ENCODE measurements around the gene KIF2A.
A peak's percentile ranks its signal among the peaks of the same experiment; 100 is the strongest.

Gene KIF2A

GRCh38 chr5:62327138-62328053 is 21.4 kb downstream of the KIF2A start:
- DNase-seq: no peak

DNA sequence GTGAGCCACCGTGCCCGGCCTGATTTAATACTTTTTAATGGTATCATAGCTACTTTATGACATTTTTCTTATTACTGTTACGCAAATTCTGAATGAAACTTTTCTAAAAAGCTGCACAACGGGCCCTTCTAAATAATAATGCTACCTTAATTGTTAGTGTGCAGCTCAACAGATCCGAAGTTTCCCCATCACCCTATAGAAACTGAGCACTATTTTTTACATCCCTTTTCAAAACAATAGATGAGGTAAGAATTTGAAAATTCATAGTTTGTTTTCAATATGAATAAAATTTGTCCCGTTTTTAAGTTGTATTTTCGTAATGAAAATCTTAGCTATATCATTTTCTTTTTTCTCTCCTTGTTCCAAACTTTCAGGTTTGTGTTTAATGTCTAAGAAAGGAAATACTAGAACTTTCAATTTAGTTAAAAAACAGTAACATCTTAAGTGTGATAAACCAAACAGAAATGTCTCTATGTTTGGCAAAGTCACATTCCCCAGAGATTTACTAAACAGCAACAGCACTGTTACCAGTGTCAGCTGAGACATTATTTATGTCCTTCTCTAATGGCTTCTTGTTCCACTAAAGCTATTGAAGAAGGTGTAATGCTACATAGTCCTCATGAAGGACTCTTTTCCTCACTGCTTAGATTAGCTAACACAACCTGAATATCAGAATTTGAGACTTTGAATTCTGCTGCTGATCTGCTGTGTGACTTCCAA is 22.9 kb downstream of the KIF2A start:
- no peak for DNase-seq

GRCh38 chr5:62330302-62330701 is 24.3 kb downstream of the KIF2A start:
- no peak for DNase-seq

DNA sequence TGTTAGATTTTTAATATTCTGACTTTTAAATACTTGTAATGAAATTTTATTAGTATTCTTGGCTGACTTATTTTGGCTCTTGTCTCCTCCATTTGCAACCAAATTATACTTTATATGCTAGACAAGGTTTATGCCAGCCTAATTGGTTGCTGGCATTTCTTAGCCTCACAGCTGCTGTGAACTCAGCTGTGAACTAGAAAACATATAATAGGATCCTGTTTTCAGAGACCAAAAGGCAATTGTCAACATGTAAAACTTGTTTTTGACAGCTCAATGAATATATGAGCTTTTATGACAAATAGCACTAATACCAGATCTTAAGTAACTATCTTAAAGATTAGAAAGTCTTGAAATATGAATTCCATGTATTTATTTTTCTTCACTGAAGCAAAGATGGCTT is 25.9 kb downstream of the KIF2A start:
- peak in 9 of 56 donors; percentile 11 to 38 (median 22) for DNase-seq

DNA sequence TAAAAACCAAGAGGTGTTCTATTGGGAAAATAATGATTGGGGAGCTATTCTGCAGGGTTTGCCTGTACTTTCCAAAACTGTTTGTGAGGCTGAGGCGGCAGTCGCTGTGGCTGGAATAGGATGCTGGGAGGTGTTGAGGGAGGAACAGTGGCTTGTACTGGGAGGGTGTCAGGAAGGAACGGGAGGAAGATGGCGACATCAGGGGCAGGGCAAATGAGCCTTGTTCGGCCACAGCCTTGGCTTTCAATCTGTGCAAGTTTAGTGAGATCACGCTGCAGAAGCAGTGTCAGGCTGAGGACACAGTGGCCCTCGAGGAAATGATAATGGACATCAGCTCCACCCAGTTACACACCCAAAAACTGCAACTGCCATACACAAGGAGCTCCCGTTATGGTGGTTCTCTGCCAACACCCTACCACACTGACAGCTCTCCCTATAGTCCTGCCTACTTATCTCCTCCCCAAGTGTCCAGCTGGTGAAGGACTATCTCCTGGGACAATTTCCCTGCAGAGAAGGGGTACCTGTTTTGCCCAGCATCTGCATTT is 27.3 kb downstream of the KIF2A start:
- DNase-seq: peak in 9 of 56 donors; percentile 7 to 37 (median 23)

DNA sequence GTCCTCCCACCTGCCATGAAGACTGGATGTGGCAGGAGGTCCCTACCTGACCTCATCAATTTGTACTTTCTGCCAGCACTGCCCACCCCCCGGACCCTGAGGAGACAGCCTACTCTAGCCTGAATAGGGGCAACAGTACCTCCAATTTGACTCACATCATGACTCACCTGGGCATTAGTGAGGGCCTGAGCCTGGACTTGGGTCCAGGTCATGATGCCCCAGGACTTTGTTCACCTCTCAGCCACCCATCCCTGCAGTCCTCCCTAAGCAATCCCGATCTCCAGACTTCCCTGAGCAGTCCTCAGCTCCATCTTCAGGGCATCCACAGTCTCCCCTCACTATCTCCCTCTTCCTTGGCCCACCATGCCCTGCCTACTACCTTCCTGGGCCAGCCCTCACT is 28.1 kb downstream of the KIF2A start:
- no peak for DNase-seq

DNA sequence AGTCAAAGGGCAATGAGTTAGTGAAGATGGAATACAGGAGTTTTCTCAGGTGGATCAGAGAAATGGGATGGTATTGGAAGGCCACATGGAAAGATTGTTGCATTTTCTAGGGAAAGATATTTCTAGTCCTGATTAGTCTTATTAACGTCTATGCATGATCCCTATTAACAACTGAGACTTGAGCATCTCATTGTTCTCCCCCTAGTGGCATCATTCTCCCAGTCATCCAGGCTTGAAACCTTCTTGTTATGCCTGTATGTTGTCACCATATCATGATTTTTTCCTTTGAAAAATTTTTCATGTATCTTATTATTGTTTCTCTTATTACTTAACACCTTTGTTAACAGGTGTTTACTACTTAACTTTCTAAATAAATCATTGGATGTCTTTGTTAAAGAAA is 34.4 kb downstream of the KIF2A start:
- no peak for DNase-seq

DNA sequence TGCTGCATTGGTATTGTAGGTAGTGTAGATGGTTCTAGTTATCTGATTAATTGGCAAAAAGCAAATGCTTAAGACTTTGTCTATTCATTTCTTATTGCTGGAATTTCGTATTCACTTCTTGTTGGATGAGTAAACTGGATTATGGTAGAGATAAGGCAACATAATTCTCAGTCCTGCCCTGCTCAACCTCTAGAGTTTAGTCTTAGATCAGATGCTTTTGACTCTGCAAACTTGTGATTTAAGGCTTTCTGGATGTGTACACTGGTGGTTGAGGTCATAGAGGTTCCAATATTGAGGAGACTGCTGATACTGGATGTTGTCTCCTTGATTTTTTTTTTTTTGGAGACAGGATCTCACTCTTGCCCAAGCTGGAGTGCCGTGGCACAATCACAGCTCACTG is 35.0 kb downstream of the KIF2A start:
- no peak for DNase-seq

- DNase-seq: no peak
Measured at GRCh38 chr5:62341783-62342475, 35.9 kb downstream of the KIF2A start.

DNA sequence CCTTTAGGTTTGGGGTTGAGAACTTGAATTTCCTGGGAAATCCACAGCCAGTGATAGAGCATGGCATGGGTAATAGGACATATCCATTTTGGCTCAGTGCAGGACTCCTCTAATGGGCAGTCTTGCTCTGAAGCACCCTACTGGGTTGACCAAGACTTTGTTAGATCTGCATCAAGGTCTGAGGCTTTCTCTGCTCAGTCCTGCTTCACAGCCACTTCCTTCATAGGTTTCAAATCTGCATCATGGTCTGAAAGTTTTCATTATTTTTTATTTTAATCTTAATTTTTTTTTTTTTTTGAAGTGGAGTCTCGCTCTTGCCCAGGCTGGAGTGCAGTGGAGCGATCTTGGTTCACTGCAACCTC is 36.5 kb downstream of the KIF2A start:
- DNase-seq: no peak

GRCh38 chr5:62343428-62343827 is 37.4 kb downstream of the KIF2A start:
- DNase-seq: no peak

DNA sequence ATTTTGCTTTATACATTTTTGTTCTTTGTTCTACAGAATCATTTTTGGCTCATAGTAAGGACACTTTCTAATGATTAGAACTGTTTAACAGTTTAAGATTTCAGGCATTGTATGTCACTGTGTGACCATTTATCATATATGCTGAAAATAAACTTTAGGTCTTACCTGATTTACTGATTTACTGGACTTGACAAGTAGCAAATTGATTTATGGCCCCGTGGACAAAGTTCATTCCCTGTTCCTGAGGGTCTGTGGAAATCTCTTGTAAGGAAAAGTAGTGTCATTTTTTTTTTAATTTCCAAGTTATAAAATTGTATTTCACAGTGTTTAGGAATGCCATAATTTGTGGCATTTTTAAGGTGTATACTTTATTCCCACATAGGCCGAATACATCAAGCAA is 40.7 kb downstream of the KIF2A start:
- DNase-seq: no peak

GRCh38 chr5:62347928-62348327 is 41.9 kb downstream of the KIF2A start:
- no peak for DNase-seq

- DNase-seq: no peak
Measured at GRCh38 chr5:62348723-62349481, 42.9 kb downstream of the KIF2A start.

DNA sequence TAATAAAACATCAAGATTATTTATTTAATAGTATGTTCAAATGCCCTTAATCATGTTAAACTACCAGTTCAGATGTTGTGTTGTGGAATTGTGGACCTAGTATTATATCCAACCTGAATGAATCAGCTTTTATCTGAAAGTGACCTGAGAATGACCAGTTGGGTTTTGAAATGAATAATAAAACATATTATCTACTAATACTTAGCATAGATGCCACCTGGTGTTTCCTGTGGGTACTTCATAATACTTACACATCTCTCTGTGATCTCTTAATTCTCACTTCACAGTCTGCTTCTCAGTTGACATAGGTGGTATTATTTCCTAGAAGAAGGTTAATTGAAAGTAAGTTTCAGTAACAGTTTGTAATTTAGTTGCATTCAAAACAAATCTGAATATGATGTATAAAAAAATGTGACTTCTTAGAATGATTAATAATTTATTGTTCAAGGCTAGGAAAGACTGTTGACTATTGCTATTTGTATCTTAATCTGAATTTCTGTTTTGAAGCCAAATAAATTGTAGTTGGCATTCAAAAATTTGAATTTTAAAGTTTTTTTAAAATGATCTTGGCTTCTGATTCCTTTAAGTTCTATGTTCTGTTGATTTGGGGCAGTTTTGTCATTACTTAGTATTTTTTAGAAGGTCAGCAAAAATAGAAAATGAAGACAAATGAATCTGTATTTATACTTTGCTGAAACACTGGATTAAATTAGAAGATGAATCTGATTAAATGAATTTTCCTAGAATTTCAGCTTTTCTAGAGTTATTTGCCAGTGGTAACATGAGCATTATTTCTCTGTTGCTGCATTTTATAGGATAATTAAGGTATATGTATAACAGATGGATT is 48.2 kb downstream of the KIF2A start:
- DNase-seq: peak in 1 of 56 donors; percentile 20

DNA sequence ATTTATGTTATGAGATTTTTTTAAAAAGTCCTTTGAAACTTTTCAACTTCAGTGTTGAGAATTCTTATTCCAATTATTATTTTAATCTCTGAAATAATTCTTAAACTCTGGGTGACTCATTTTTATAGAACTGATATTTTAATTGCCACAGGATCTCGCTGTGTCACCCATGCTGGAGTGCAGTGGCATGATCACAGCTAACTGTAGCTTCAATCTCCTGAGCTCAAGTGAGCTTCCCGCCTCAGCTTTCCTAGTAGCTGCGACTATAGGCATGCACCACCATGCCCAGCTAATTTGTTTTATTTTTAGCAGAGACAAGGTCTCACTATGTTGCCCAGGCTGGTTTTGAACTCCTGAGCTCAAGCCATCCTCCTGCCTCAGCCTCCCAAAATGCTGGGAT is 56.7 kb downstream of the KIF2A start:
- DNase-seq: peak in 7 of 56 donors; percentile 5 to 47 (median 13)

GRCh38 chr5:62369039-62369438 is 63.0 kb downstream of the KIF2A start:
- no peak for DNase-seq

DNA sequence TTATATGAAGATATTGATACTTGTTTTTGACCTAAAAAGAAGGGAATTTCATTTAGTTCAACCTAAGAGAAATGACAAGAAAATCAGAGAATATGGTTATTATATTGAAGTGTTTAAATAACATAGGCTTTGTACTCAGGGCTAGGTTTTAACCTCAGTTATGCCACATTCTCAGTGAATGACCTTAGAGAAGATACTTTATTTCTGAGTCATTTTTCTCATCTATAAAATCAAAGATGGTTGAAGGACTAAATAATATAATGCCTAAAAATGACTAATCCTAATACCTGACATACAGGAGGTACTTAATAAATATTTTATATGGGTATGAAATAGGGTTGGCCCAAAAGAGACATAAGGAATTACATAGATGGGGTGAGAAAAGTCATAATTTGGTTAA is 65.4 kb downstream of the KIF2A start:
- DNase-seq: no peak

GRCh38 chr5:62372600-62372999 is 66.6 kb downstream of the KIF2A start:
- DNase-seq: no peak

GRCh38 chr5:62373382-62373781 is 67.4 kb downstream of the KIF2A start:
- DNase-seq: no peak
